CD4-positive, alpha-beta T cell treated with Interleukin-15 for 4 hours (primary cell): ENCODE measurements around the gene ZNF316.
A peak's percentile ranks its signal among the peaks of the same experiment; 100 is the strongest.

ENCODE experiments used
- DNase-seq: peaks from one replicate; pipeline ENCODE4 v3.0.0-alpha.2; 2020; ENCODE audit warnings: low spot score

Gene ZNF316

GRCh38 chr7:6636741-6637543 lies at the start of gene ZNF316:
Gene ZNF316, plus strand, starts transcription at chr7:6637318. Its CDS starts 5,092 bp downstream, at chr7:6642410.
- peak; percentile 53 for DNase-seq

GRCh38 chr7:6588566-6588965 lies 48.6 kb upstream of the ZNF316 start:
- no peak for DNase-seq

- DNase-seq = no peak
Observed at GRCh38 chr7:6589151-6589828, 47.8 kb upstream of the ZNF316 start.

- DNase-seq = peak; percentile 80
Observed at GRCh38 chr7:6589829-6590644, 47.1 kb upstream of the ZNF316 start, which contains the start of gene INTS15. Gene INTS15, plus strand, starts transcription at chr7:6590021. Its CDS starts 263 bp downstream, at chr7:6590284.

- DNase-seq = no peak
Observed at GRCh38 chr7:6590645-6591110, 46.4 kb upstream of the ZNF316 start.

GRCh38 chr7:6600093-6600492 lies 37.0 kb upstream of the ZNF316 start:
- DNase-seq = no peak

GRCh38 chr7:6604458-6604857 lies 32.7 kb upstream of the ZNF316 start:
- no peak for DNase-seq

- DNase-seq = no peak
Observed at GRCh38 chr7:6606866-6607583, 30.1 kb upstream of the ZNF316 start.

GRCh38 chr7:6607651-6608051 lies 29.5 kb upstream of the ZNF316 start:
- no peak for DNase-seq

GRCh38 chr7:6608081-6608480 lies 29.0 kb upstream of the ZNF316 start:
- no peak for DNase-seq

- no peak for DNase-seq
Observed at GRCh38 chr7:6608794-6609193, 28.3 kb upstream of the ZNF316 start.

GRCh38 chr7:6612819-6613218 lies 24.3 kb upstream of the ZNF316 start:
- DNase-seq = no peak

- DNase-seq = no peak
Observed at GRCh38 chr7:6613706-6614105, 23.4 kb upstream of the ZNF316 start.

- DNase-seq = no peak
Observed at GRCh38 chr7:6614953-6615722, 22.0 kb upstream of the ZNF316 start, which contains the start of gene ZNF853. Gene ZNF853, plus strand, starts transcription at chr7:6615610. Its CDS starts 565 bp downstream, at chr7:6616175.

GRCh38 chr7:6615723-6616555 lies 21.2 kb upstream of the ZNF316 start:
- no peak for DNase-seq

- DNase-seq = no peak
Observed at GRCh38 chr7:6616854-6617643, 20.1 kb upstream of the ZNF316 start.

- no peak for DNase-seq
Observed at GRCh38 chr7:6618621-6619020, 18.5 kb upstream of the ZNF316 start.

GRCh38 chr7:6619961-6620360 lies 17.2 kb upstream of the ZNF316 start:
- DNase-seq = no peak
